Hepatocyte (in vitro differentiated cells): ENCODE data around the gene FCMR. TPM values are rescaled to one million over a fixed set of nuclear protein-coding genes. Genes with fewer than 3 reads are reported as not detected.

Source experiments
- DNase-seq: peaks from one replicate; pipeline ENCODE4 v3.0.0-alpha.2; 2016; ENCODE audit warnings: low spot score
- H2AFZ ChIP-seq: fragments of 200-600 bp; sonication (generic); 2 replicates; pipeline ENCODE4 v1.6.0; 2016; ENCODE audit warnings: antibody characterized with exemption, mild to moderate bottlenecking
- H3K27ac ChIP-seq: fragments of 200-600 bp; sonication (generic); 2 replicates; pipeline ENCODE4 v1.5.1; 2016; ENCODE audit warnings: mild to moderate bottlenecking
- H3K27me3 ChIP-seq: fragments of 200-600 bp; sonication (generic); 2 replicates; pipeline ENCODE4 v1.6.1; 2016
- H3K36me3 ChIP-seq: fragments of 200-600 bp; sonication (generic); replicated peaks from 2 replicates; pipeline ENCODE4 v1.5.1; 2016; ENCODE audit warnings: low read depth; ENCODE audit not compliant: insufficient read depth
- H3K4me1 ChIP-seq: fragments of 200-600 bp; sonication (generic); 2 replicates; pipeline ENCODE4 v1.5.1; 2016; ENCODE audit warnings: mild to moderate bottlenecking, moderate library complexity; ENCODE audit not compliant: insufficient read depth
- H3K4me2 ChIP-seq: fragments of 200-600 bp; sonication (generic); 2 replicates; pipeline ENCODE4 v1.6.0; 2016
- H3K4me3 ChIP-seq: fragments of 200-600 bp; sonication (generic); 2 replicates; pipeline ENCODE4 v1.5.1; 2016; ENCODE audit warnings: mild to moderate bottlenecking
- H3K79me2 ChIP-seq: fragments of 200-600 bp; sonication (generic); 2 replicates; pipeline ENCODE4 v1.6.0; 2017; ENCODE audit warnings: mild to moderate bottlenecking
- H3K9me2 ChIP-seq: fragments of 200-600 bp; sonication (generic); replicated peaks from 2 replicates; pipeline ENCODE4 v1.6.0; 2017; ENCODE audit warnings: mild to moderate bottlenecking; ENCODE audit not compliant: insufficient read depth
- H3K9me3 ChIP-seq: fragments of 200-600 bp; sonication (generic); 2 replicates; pipeline ENCODE4 v1.5.1; 2016; ENCODE audit warnings: low read depth, mild to moderate bottlenecking
- H4K20me1 ChIP-seq: fragments of 200-600 bp; sonication (generic); 2 replicates; pipeline ENCODE4 v1.6.0; 2016; ENCODE audit warnings: mild to moderate bottlenecking; ENCODE audit not compliant: insufficient read depth, poor library complexity, severe bottlenecking
- EZH2 ChIP-seq: fragments of 200-600 bp; sonication (generic); IDR thresholded peaks from 2 replicates; pipeline ENCODE4 v1.6.1; 2016; ENCODE audit warnings: antibody characterized with exemption, mild to moderate bottlenecking, borderline replicate concordance
- EZH2phosphoT487 ChIP-seq: fragments of 200-600 bp; sonication (generic); IDR thresholded peaks from one replicate; pipeline ENCODE4 v1.6.1; 2018; ENCODE audit warnings: antibody characterized with exemption, mild to moderate bottlenecking, low read depth, moderate library complexity; ENCODE audit not compliant: unreplicated experiment, severe bottlenecking
- WGBS: methylation state at CpG from one replicate; pipeline ENCODE4 v1.1.6; 2016; ENCODE audit warnings: low lambda C conversion rate; ENCODE audit errors: missing lambda C conversion rate; 5-methylcytosine and 5-hydroxymethylcytosine counted together
- polyA plus RNA-seq: library from polyadenylated mRNA; unstranded; fragments of >200 nt; fragmentation: Nextera tagmentation; extraction: Ambion mirVana; gene quantifications from 2 replicates; pipeline ENCODE4 v1.2.1, GENCODE V29; 2016
- total RNA-seq: library from RNA; depleted of rRNA; stranded (reverse); fragments of >200 nt; gene quantifications from 2 replicates; pipeline ENCODE4 v1.2.3, GENCODE V29; 2014
- TF ChIP-seq, protein P1 (sequence below): fragments of 200-600 bp; sonication (generic); IDR thresholded peaks from 2 replicates; pipeline ENCODE4 v1.5.1; 2016; ENCODE audit warnings: antibody characterized with exemption, mild to moderate bottlenecking; ENCODE audit not compliant: poor library complexity

The FCMR gene
- total and polyA plus RNA-seq, 2 experiments from 2014 or later = 0.71 to 0.97 TPM

DNA sequence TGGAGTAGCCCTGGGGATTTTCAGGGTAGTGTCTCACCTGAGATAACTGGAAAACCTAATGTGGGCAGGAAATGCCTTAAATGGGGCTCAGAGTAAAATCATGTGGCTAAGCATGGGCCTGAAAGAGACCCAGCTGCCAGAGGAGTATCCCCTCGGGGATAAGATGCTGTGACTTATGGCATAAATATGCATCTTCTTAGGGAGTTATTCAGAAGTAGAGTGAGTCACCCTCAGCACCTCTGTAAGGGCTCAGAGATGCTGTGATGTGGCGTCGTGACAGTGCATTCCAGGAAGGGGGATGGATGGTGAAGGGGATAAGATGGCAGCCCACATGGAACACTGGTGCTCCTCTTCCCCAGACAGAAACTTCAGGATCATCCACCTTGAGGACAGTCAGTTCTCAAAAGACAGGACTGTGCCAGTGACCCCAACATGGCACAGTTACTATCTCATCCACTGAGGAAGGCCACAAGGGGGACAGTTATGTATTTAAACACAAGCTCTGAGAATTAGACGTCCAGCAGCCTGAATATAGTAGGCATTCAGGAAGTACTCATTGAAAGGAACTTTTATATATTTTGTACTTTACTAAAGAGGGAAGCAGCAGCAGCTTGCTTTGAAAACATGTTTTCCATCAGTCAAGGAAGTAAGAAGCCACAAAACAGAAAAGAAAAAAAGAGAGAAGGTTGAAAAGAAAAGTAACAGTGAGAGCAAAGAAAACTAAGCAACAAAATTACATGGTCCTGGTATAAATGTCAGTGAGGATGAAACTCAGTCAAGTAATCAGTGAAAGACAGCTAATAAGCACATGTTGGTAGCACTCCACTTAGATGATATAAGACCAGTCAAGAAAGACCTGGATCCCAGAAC lies 16.2 kb downstream of the FCMR start:
- no peak overlapping the region for H3K4me2 ChIP-seq
- no peak overlapping the region for H2AFZ ChIP-seq
- H3K27ac ChIP-seq = no peak overlapping the region
- peaks cover 30% of the 10 kb centered on the region for H3K27me3 ChIP-seq
- H3K9me2 ChIP-seq = no peaks in the 10 kb centered on the region
- H3K36me3 ChIP-seq = no peaks in the 10 kb centered on the region
- WGBS = 62% methylated on average over 4 of the region's 4 CpGs
- DNase-seq = no peak
- H3K4me3 ChIP-seq = no peak overlapping the region
- TF ChIP-seq EZH2phosphoT487 (no peak), EZH2 (no peak)
- TF ChIP-seq, protein P1, sequence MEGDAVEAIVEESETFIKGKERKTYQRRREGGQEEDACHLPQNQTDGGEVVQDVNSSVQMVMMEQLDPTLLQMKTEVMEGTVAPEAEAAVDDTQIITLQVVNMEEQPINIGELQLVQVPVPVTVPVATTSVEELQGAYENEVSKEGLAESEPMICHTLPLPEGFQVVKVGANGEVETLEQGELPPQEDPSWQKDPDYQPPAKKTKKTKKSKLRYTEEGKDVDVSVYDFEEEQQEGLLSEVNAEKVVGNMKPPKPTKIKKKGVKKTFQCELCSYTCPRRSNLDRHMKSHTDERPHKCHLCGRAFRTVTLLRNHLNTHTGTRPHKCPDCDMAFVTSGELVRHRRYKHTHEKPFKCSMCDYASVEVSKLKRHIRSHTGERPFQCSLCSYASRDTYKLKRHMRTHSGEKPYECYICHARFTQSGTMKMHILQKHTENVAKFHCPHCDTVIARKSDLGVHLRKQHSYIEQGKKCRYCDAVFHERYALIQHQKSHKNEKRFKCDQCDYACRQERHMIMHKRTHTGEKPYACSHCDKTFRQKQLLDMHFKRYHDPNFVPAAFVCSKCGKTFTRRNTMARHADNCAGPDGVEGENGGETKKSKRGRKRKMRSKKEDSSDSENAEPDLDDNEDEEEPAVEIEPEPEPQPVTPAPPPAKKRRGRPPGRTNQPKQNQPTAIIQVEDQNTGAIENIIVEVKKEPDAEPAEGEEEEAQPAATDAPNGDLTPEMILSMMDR = no peak
- no peaks in the 10 kb centered on the region for H3K79me2 ChIP-seq
- H3K4me1 ChIP-seq = peaks cover 4% of the 10 kb centered on the region
- H4K20me1 ChIP-seq = no peaks in the 10 kb centered on the region
- no peaks in the 10 kb centered on the region for H3K9me3 ChIP-seq

DNA sequence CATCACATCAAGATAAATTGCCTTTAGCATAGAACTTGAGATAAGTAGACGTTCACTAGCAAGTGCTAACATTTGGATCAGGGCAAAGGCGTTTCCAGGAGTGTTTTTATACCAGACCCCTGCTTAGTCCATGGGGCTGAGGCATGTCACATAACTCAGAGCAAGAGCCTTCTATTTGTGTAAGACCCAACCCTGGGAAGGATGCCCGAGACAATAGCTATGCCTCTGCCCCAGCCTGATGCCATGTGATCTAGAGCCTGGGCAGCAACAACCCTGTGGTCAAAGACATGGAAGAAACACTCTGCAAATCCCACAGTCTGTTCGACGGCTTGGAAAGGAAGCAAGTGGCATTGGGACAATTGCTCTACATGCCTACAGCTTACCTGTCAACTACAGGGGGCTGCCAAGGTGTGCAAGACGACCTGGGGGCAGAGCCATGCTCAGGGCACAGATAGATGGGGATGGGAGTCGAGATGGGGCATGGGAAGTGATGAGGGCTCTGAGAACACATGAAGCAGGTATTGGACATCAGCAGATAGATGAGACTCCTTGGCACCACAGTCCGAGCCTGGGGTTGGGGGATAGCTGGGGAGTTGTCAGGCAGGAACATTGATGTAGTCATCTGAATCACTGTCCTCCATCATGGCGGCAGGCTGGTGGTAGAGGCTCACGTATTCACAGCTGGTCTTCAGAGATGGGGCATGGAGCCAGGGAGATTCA lies 17.2 kb downstream of the FCMR start:
- Histone ChIP-seq H2AFZ (no peak overlapping the region), H3K4me2 (no peak overlapping the region), H3K9me2 (no peaks in the 10 kb centered on the region), H3K79me2 (no peaks in the 10 kb centered on the region), H3K27ac (no peak overlapping the region), H3K27me3 (peaks cover 26% of the 10 kb centered on the region), H3K9me3 (no peaks in the 10 kb centered on the region), H4K20me1 (no peaks in the 10 kb centered on the region), H3K4me1 (peaks cover 4% of the 10 kb centered on the region), H3K36me3 (no peaks in the 10 kb centered on the region), H3K4me3 (no peak overlapping the region)
- WGBS = 88% methylated on average over 10 of the region's 10 CpGs
- no peak for DNase-seq
- TF ChIP-seq, protein P1 = no peak
- no peak for TF ChIP-seq EZH2phosphoT487
- no peak for TF ChIP-seq EZH2

DNA sequence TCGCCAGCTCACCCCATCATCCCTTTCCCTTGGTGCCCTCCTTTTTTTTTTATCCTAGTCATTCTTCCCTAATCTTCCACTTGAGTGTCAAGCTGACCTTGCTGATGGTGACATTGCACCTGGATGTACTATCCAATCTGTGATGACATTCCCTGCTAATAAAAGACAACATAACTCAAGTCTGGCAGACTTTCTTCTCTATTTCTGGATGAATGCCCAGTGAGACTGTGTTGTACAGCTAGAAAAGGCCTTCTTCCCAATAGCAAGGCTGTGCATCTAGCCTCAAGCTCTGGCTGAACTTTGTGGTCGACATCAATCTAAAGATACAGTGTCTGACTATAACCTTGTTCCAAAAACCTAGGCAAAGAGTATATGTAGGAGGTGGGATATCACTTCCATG lies 18.1 kb downstream of the FCMR start:
- Histone ChIP-seq H3K4me3 (no peak overlapping the region), H3K9me3 (no peaks in the 10 kb centered on the region), H3K79me2 (no peaks in the 10 kb centered on the region), H3K9me2 (no peaks in the 10 kb centered on the region), H2AFZ (no peak overlapping the region), H4K20me1 (no peaks in the 10 kb centered on the region), H3K4me2 (no peak overlapping the region), H3K36me3 (no peaks in the 10 kb centered on the region), H3K27me3 (peaks cover 23% of the 10 kb centered on the region), H3K27ac (no peak overlapping the region), H3K4me1 (no peaks in the 10 kb centered on the region)
- WGBS = 82% methylated on average over 2 of the region's 2 CpGs
- no peak for DNase-seq
- TF ChIP-seq, protein P1 = no peak
- TF ChIP-seq EZH2 (no peak), EZH2phosphoT487 (no peak)
